Astrocyte (in vitro differentiated cells and primary cell): ENCODE results near the gene ADCY3. TPM values are rescaled to one million over a fixed set of nuclear protein-coding genes. Genes with fewer than 3 reads are reported as not detected.

Source experiments
- DNase-seq: peaks from one replicate; pipeline ENCODE4 v3.0.0-alpha.2; 2010; ENCODE audit warnings: low read depth
- FAIRE-seq: peaks from 2 replicates; lab custom pipeline; 2011; peaks lifted over from hg19 to GRCh38; lab: Jason Lieb, UNC
- H2AFZ ChIP-seq: 2 replicates; pipeline ENCODE4 v1.6.0; 2012; ENCODE audit warnings: low read depth, low read length, inconsistent platforms
- H3K27ac ChIP-seq: 2 replicates; pipeline ENCODE4 v1.5.1; 2011; ENCODE audit warnings: low read depth, low read length, inconsistent platforms
- H3K27me3 ChIP-seq: 2 replicates; pipeline ENCODE4 v1.6.0; 2011; ENCODE audit warnings: low read length, inconsistent platforms; ENCODE audit not compliant: insufficient read depth
- H3K36me3 ChIP-seq: 2 replicates; pipeline ENCODE4 v1.5.1; 2011; ENCODE audit warnings: low read length, inconsistent platforms; ENCODE audit not compliant: insufficient read depth
- H3K4me1 ChIP-seq: 2 replicates; pipeline ENCODE4 v1.5.1; 2011; ENCODE audit warnings: low read length, inconsistent platforms; ENCODE audit not compliant: insufficient read depth
- H3K4me2 ChIP-seq: 2 replicates; pipeline ENCODE4 v1.6.0; 2012; ENCODE audit warnings: low read length, inconsistent platforms
- H3K4me3 ChIP-seq: 2 replicates; pipeline ENCODE4 v1.5.1; 2011; ENCODE audit warnings: low read depth, mild to moderate bottlenecking, low read length, inconsistent platforms; ENCODE audit not compliant: insufficient read depth
- H3K79me2 ChIP-seq: 2 replicates; pipeline ENCODE4 v1.6.0; 2012; ENCODE audit warnings: mild to moderate bottlenecking, low read length, inconsistent platforms; ENCODE audit not compliant: insufficient read depth
- H3K9ac ChIP-seq: 2 replicates; pipeline ENCODE4 v1.6.0; 2012; ENCODE audit warnings: mild to moderate bottlenecking, low read length, inconsistent platforms
- H3K9me3 ChIP-seq: 2 replicates; pipeline ENCODE4 v1.5.1; 2012; ENCODE audit warnings: low read depth, mild to moderate bottlenecking, low read length, inconsistent platforms; ENCODE audit not compliant: insufficient read depth
- H4K20me1 ChIP-seq: 2 replicates; pipeline ENCODE4 v1.6.0; 2012; ENCODE audit warnings: low read length, inconsistent platforms; ENCODE audit not compliant: insufficient read depth
- H3K27ac Mint-ChIP-seq: one replicate; pipeline ENCODE4 v1.8.0; 2021; ENCODE audit warnings: mild to moderate bottlenecking, mixed read lengths; ENCODE audit not compliant: unreplicated experiment
- H3K27me3 Mint-ChIP-seq: one replicate; pipeline ENCODE4 v1.8.0; 2021; ENCODE audit warnings: low read depth, mixed read lengths; ENCODE audit not compliant: unreplicated experiment
- H3K36me3 Mint-ChIP-seq: one replicate; pipeline ENCODE4 v1.8.0; 2021; ENCODE audit warnings: low read depth, mixed read lengths; ENCODE audit not compliant: unreplicated experiment
- H3K4me1 Mint-ChIP-seq: one replicate; pipeline ENCODE4 v1.8.0; 2021; ENCODE audit warnings: low read depth, mixed read lengths; ENCODE audit not compliant: unreplicated experiment
- H3K4me3 Mint-ChIP-seq: one replicate; pipeline ENCODE4 v1.8.0; 2021; ENCODE audit warnings: mild to moderate bottlenecking, moderate library complexity, mixed read lengths; ENCODE audit not compliant: unreplicated experiment
- H3K9me3 Mint-ChIP-seq: one replicate; pipeline ENCODE4 v1.8.0; 2021; ENCODE audit warnings: mild to moderate bottlenecking, mixed read lengths; ENCODE audit not compliant: unreplicated experiment
- CTCF ChIP-seq: IDR thresholded peaks from 2 replicates; pipeline ENCODE4 v1.5.1; 2011; ENCODE audit warnings: low read depth, mild to moderate bottlenecking, inconsistent platforms, low read length, moderate library complexity; ENCODE audit not compliant: insufficient read depth
- EZH2 ChIP-seq: IDR thresholded peaks from 2 replicates; pipeline ENCODE4 v1.6.1; 2012; ENCODE audit warnings: mild to moderate bottlenecking, low read length, inconsistent platforms; ENCODE audit not compliant: insufficient read depth
- total RNA-seq: library from RNA; stranded (reverse); gene quantifications from 2 replicates; pipeline ENCODE4 v1.2.1, GENCODE V29; 2021

ADCY3 gene
- total RNA-seq, 1 donor from 2014 or later = 12.5 TPM

GRCh38 chr2:24891201-24891600 is 28.8 kb downstream of the ADCY3 start:
- Histone ChIP-seq H3K4me3 (no peak overlapping the region), H3K9me3 (peaks cover 3% of the 10 kb centered on the region), H3K4me1 (peaks cover 4% of the 10 kb centered on the region), H3K36me3 (no peaks in the 10 kb centered on the region), H3K79me2 (no peaks in the 10 kb centered on the region), H3K9ac (no peak overlapping the region), H3K27me3 (no peaks in the 10 kb centered on the region), H2AFZ (no peak overlapping the region), H3K4me2 (no peak overlapping the region), H4K20me1 (no peaks in the 10 kb centered on the region), H3K27ac (no peak overlapping the region)
- no peaks in the 10 kb centered on the region for H3K27me3 Mint-ChIP-seq
- H3K27ac Mint-ChIP-seq = no peak overlapping the region
- TF ChIP-seq EZH2 = no peak
- TF ChIP-seq CTCF = no peak
- H3K36me3 Mint-ChIP-seq = peaks cover 13% of the 10 kb centered on the region
- DNase-seq (no peak), FAIRE-seq (no peak)
- peaks cover 3% of the 10 kb centered on the region for H3K4me1 Mint-ChIP-seq
- H3K4me3 Mint-ChIP-seq = no peak overlapping the region
- peaks cover 16% of the 10 kb centered on the region for H3K9me3 Mint-ChIP-seq

GRCh38 chr2:24889221-24889620 is 30.8 kb downstream of the ADCY3 start:
- H3K36me3 Mint-ChIP-seq = peaks cover 2% of the 10 kb centered on the region
- H3K27ac Mint-ChIP-seq = no peak overlapping the region
- Histone ChIP-seq H3K27me3 (no peaks in the 10 kb centered on the region), H3K27ac (no peak overlapping the region), H3K4me3 (no peak overlapping the region), H4K20me1 (no peaks in the 10 kb centered on the region), H3K36me3 (no peaks in the 10 kb centered on the region), H3K9ac (no peak overlapping the region), H3K4me1 (peaks cover 9% of the 10 kb centered on the region), H2AFZ (no peak overlapping the region), H3K9me3 (peaks cover 2% of the 10 kb centered on the region), H3K79me2 (no peaks in the 10 kb centered on the region), H3K4me2 (no peak overlapping the region)
- FAIRE-seq (no peak), DNase-seq (no peak)
- peaks cover 6% of the 10 kb centered on the region for H3K4me1 Mint-ChIP-seq
- TF ChIP-seq CTCF (no peak), EZH2 (no peak)
- no peak overlapping the region for H3K4me3 Mint-ChIP-seq
- no peaks in the 10 kb centered on the region for H3K27me3 Mint-ChIP-seq
- H3K9me3 Mint-ChIP-seq = no peaks in the 10 kb centered on the region

GRCh38 chr2:24888177-24888576 is 31.9 kb downstream of the ADCY3 start:
- H3K4me3 Mint-ChIP-seq = no peak overlapping the region
- peaks cover 9% of the 10 kb centered on the region for H3K4me1 ChIP-seq
- H3K4me1 Mint-ChIP-seq = peaks cover 11% of the 10 kb centered on the region
- no peaks in the 10 kb centered on the region for H3K9me3 Mint-ChIP-seq
- H3K27ac ChIP-seq = no peak overlapping the region
- H3K9me3 ChIP-seq = no peaks in the 10 kb centered on the region
- H3K36me3 ChIP-seq = no peaks in the 10 kb centered on the region
- FAIRE-seq = no peak
- no peaks in the 10 kb centered on the region for H3K27me3 Mint-ChIP-seq
- no peak overlapping the region for H3K4me3 ChIP-seq
- no peak for TF ChIP-seq CTCF
- no peak for TF ChIP-seq EZH2
- H3K79me2 ChIP-seq = no peaks in the 10 kb centered on the region
- peaks cover 2% of the 10 kb centered on the region for H3K36me3 Mint-ChIP-seq
- no peak overlapping the region for H3K9ac ChIP-seq
- no peak for DNase-seq
- no peaks in the 10 kb centered on the region for H4K20me1 ChIP-seq
- no peak overlapping the region for H3K27ac Mint-ChIP-seq
- H2AFZ ChIP-seq = no peak overlapping the region
- H3K4me2 ChIP-seq = no peak overlapping the region
- no peaks in the 10 kb centered on the region for H3K27me3 ChIP-seq
